NCI-H2196 treated with DMSO at 0.1 percent for 48 hours (cell line): ENCODE data around the gene TSEN54.
A peak's percentile ranks its signal among the peaks of the same experiment; 100 is the strongest.

Experiments used
- DNase-seq: peaks from one replicate; lab custom pipeline; 2025; ENCODE audit not compliant: unreplicated experiment; lab: John Stamatoyannopoulos, UW

The TSEN54 gene

GRCh38 chr17:75503976-75504346 is 12.4 kb upstream of the TSEN54 start:
- no peak for DNase-seq

GRCh38 chr17:75504347-75505151 is 11.8 kb upstream of the TSEN54 start:
- DNase-seq, result no peak

GRCh38 chr17:75505152-75505409 is 11.2 kb upstream of the TSEN54 start:
- no peak for DNase-seq

- no peak for DNase-seq
Observed at GRCh38 chr17:75505640-75506039, 10.7 kb upstream of the TSEN54 start.

GRCh38 chr17:75506134-75506533 is 10.2 kb upstream of the TSEN54 start:
- no peak for DNase-seq

- DNase-seq, result no peak
Observed at GRCh38 chr17:75506888-75507287, 9.4 kb upstream of the TSEN54 start.

GRCh38 chr17:75507733-75508719 is 8.3 kb upstream of the TSEN54 start:
- DNase-seq, result no peak

GRCh38 chr17:75508931-75509361 is 7.4 kb upstream of the TSEN54 start:
- DNase-seq, result no peak

- no peak for DNase-seq
Observed at GRCh38 chr17:75509528-75510258, 6.6 kb upstream of the TSEN54 start.

- DNase-seq, result no peak
Observed at GRCh38 chr17:75511270-75511609, 5.1 kb upstream of the TSEN54 start.

- DNase-seq, result peak; percentile 22
Observed at GRCh38 chr17:75511610-75512575, 4.4 kb upstream of the TSEN54 start.

- DNase-seq, result no peak
Observed at GRCh38 chr17:75512926-75513640, 3.2 kb upstream of the TSEN54 start.

GRCh38 chr17:75513641-75514000 is 2.7 kb upstream of the TSEN54 start:
- DNase-seq, result no peak

GRCh38 chr17:75514299-75514918 is 1.9 kb upstream of the TSEN54 start:
- DNase-seq, result no peak

- DNase-seq, result no peak
Observed at GRCh38 chr17:75514919-75515495, 1.3 kb upstream of the TSEN54 start.

- peak; percentile 86 for DNase-seq
Observed at GRCh38 chr17:75515496-75516254, 653 bp upstream of the TSEN54 start, which contains the start of gene CASKIN2. TSS of gene CASKIN2 (minus strand) at chr17:75515537. CDS start at chr17:75513804, 1,733 bp downstream.

- DNase-seq, result no peak
Observed at GRCh38 chr17:75516619-75517296, 430 bp downstream of the TSEN54 start.
